Measurements from ENCODE around the gene GBX1. TPM values are rescaled to one million over a fixed set of nuclear protein-coding genes. Genes with fewer than 3 reads are reported as not detected.

GBX1 gene
- total and polyA plus RNA-seq, 7 donors = 0.07 to 1.9 (median 0.65) TPM; not detected in 1

GRCh38 chr7:151193203-151193978, 25.9 kb upstream of the GBX1 start:
- TF ChIP-seq, protein P1, sequence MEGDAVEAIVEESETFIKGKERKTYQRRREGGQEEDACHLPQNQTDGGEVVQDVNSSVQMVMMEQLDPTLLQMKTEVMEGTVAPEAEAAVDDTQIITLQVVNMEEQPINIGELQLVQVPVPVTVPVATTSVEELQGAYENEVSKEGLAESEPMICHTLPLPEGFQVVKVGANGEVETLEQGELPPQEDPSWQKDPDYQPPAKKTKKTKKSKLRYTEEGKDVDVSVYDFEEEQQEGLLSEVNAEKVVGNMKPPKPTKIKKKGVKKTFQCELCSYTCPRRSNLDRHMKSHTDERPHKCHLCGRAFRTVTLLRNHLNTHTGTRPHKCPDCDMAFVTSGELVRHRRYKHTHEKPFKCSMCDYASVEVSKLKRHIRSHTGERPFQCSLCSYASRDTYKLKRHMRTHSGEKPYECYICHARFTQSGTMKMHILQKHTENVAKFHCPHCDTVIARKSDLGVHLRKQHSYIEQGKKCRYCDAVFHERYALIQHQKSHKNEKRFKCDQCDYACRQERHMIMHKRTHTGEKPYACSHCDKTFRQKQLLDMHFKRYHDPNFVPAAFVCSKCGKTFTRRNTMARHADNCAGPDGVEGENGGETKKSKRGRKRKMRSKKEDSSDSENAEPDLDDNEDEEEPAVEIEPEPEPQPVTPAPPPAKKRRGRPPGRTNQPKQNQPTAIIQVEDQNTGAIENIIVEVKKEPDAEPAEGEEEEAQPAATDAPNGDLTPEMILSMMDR (IDR thresholded peaks at IDR 0.05) = no peak
- Histone ChIP-seq H3K27me3 (ENCODE audit: insufficient read depth in 3 of 3, low read length in 2 of 3) (peaks cover 0 to under 1% (median 0%) of the 10 kb centered on the region in 3 donors), H3K36me3 (ENCODE audit: insufficient read depth in 1 of 2, low read depth in 1 of 2) (no peaks in the 10 kb centered on the region), H3K9me3 (no peaks in the 10 kb centered on the region), H3K27ac (no peak overlapping the region), H3K4me1 (peaks cover 6% of the 10 kb centered on the region), H3K4me3 (no peak overlapping the region)
- no peak for ATAC-seq
- DNase-seq = no peak
- intact Hi-C loops (cut with DNase I) = loop anchor here (5.0 to 10.0 kb wide), 4 partner anchors 34 to 111 kb away; partner anchors contain the start of gene ABCF2 (in 1 of the 2)
- 84 to 94% (median 90%) methylated on average over 14 of the region's 14 CpGs for WGBS, 3 donors

DNA sequence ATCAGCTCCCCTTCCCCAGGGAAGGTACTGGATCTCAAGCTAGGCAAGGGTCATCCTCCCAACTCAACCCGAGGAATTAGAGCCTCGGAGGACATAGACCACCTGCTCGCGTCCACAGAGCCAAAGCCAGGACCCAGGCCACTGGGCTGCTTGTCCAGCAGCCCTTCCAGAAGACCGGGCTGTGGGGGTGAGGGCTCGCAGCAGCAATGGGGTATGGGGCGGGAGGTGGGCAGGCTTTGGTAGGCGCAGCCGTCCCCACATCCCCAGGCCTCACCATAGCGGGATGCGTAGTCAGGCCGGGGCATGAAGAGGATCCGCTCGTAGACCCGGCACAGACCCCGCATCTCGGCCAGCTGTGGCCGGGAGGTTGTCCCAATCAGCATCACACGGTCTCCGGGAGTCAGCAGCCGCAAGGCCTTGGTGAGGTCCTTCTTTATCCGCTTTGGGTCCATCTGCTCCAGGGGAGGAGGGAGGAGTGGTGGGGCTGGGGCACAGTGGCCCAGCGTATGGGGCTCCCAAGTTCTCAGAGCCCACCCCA, 24.6 kb upstream of the GBX1 start:
- no peak for ATAC-seq
- Histone ChIP-seq H3K27ac (peak overlapping the region; percentile 68), H3K27me3 (ENCODE audit: insufficient read depth in 3 of 3, low read length in 2 of 3) (no peaks in the 10 kb centered on the region), H3K36me3 (ENCODE audit: insufficient read depth in 1 of 2, low read depth in 1 of 2) (no peaks in the 10 kb centered on the region), H3K4me3 (no peak overlapping the region), H3K9me3 (no peaks in the 10 kb centered on the region), H3K4me1 (peaks cover 15% of the 10 kb centered on the region)
- WGBS, 3 donors = 88 to 93% (median 91%) methylated on average over 22 to 23 of the region's 23 CpGs
- intact Hi-C loops (cut with DNase I) = loop anchor here (5.0 to 10.0 kb wide), 4 partner anchors 35 to 113 kb away; partner anchors contain the start of gene ABCF2 (in 1 of the 2)
- peak in 1 of 2 donors; percentile 32 for DNase-seq
- TF ChIP-seq, protein P1 (IDR thresholded peaks at IDR 0.05) = no peak

GRCh38 chr7:151191544-151191943, 24.1 kb upstream of the GBX1 start:
- H3K4me3 ChIP-seq = no peak overlapping the region
- H3K4me1 ChIP-seq = peaks cover 15% of the 10 kb centered on the region
- H3K36me3 ChIP-seq (ENCODE audit: insufficient read depth in 1 of 2, low read depth in 1 of 2) = no peaks in the 10 kb centered on the region
- 36 to 61% (median 37%) methylated on average over 12 of the region's 12 CpGs for WGBS, 3 donors
- DNase-seq (peak; percentile 70 to 87), ATAC-seq (peak; percentile 67 to 72 (median 71))
- TF ChIP-seq, protein P1 (IDR thresholded peaks at IDR 0.05) = peak; percentile 35
- intact Hi-C loops (cut with DNase I) = loop anchor here (2.0 to 10.0 kb wide), 5 partner anchors 35 to 113 kb away; partner anchors contain the start of gene ABCF2 (in 2 of the 2)
- H3K27ac ChIP-seq = peak overlapping the region; percentile 68
- H3K27me3 ChIP-seq (ENCODE audit: insufficient read depth in 3 of 3, low read length in 2 of 3) = no peaks in the 10 kb centered on the region
- no peaks in the 10 kb centered on the region for H3K9me3 ChIP-seq

DNA sequence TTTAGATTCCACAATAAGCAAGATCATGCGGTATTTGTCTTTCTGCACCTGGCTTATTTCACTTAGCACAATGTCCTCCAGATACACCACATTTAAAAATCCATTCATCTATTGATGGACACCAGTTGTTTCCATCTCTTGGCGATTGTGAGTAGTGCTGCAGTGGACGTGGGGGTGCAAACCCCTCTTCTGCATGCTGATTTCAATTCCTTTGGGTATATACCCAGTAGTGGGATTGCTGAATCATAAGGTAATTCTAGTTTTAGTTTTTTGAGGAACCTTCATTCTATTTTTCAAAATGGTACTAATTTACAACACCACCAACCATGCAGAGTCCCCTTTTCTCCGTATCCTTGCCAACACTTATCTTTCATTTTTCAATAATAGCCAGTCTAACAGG, 21.5 kb upstream of the GBX1 start:
- WGBS, 3 donors = 78 to 91% (median 80%) methylated on average over 4 of the region's 4 CpGs
- TF ChIP-seq, protein P1 (IDR thresholded peaks at IDR 0.05) = no peak
- H3K4me1 ChIP-seq = peaks cover 31% of the 10 kb centered on the region
- peaks cover 0 to 4% of the 10 kb centered on the region in 2 donors for H3K36me3 ChIP-seq (ENCODE audit: insufficient read depth in 1 of 2, low read depth in 1 of 2)
- H3K4me3 ChIP-seq = no peak overlapping the region
- H3K27me3 ChIP-seq (ENCODE audit: insufficient read depth in 3 of 3, low read length in 2 of 3) = no peaks in the 10 kb centered on the region
- H3K27ac ChIP-seq = no peak overlapping the region
- ATAC-seq (no peak), DNase-seq (no peak)
- intact Hi-C loops (cut with DNase I) = no loop called here
- no peaks in the 10 kb centered on the region for H3K9me3 ChIP-seq

Measured in psoas muscle (tissue), 8 donors.